Renal cortical epithelial cell (primary cell): ENCODE results near the gene INTS1. TPM values are rescaled to one million over a fixed set of nuclear protein-coding genes. Genes with fewer than 3 reads are reported as not detected.
A peak's percentile ranks its signal among the peaks of the same experiment; 100 is the strongest.

Experiments used
- DNase-seq: peaks from one replicate; pipeline ENCODE4 v3.0.0-alpha.2; 2011; ENCODE audit warnings: low read depth
- total RNA-seq: library from RNA; depleted of rRNA; stranded (reverse); fragments of >200 nt; gene quantifications from 2 replicates; pipeline ENCODE4 v1.2.3, GENCODE V29; 2014

INTS1 gene
- total RNA-seq, 1 donor from 2014 or later: 77.9 TPM

- DNase-seq: no peak
Observed at GRCh38 chr7:1490837-1491236, 13.4 kb downstream of the INTS1 start.

- no peak for DNase-seq
Observed at GRCh38 chr7:1489336-1489735, 14.9 kb downstream of the INTS1 start.

- no peak for DNase-seq
Observed at GRCh38 chr7:1488016-1488415, 16.2 kb downstream of the INTS1 start.

- no peak for DNase-seq
Observed at GRCh38 chr7:1487466-1487865, 16.7 kb downstream of the INTS1 start.

GRCh38 chr7:1486571-1486970 is 17.6 kb downstream of the INTS1 start:
- DNase-seq: no peak

GRCh38 chr7:1485156-1485555 is 19.0 kb downstream of the INTS1 start:
- no peak for DNase-seq

- DNase-seq: no peak
Observed at GRCh38 chr7:1484569-1484968, 19.6 kb downstream of the INTS1 start.

GRCh38 chr7:1483536-1484505 is 20.4 kb downstream of the INTS1 start:
- no peak for DNase-seq

- DNase-seq: no peak
Observed at GRCh38 chr7:1483079-1483478, 21.1 kb downstream of the INTS1 start.

- no peak for DNase-seq
Observed at GRCh38 chr7:1481300-1481699, 22.9 kb downstream of the INTS1 start.

- DNase-seq: no peak
Observed at GRCh38 chr7:1480670-1481069, 23.5 kb downstream of the INTS1 start.

GRCh38 chr7:1479287-1479686 is 24.9 kb downstream of the INTS1 start:
- DNase-seq: no peak

- DNase-seq: no peak
Observed at GRCh38 chr7:1478480-1478879, 25.7 kb downstream of the INTS1 start.

- no peak for DNase-seq
Observed at GRCh38 chr7:1476859-1477258, 27.3 kb downstream of the INTS1 start.

- DNase-seq: no peak
Observed at GRCh38 chr7:1475991-1476390, 28.2 kb downstream of the INTS1 start.

- no peak for DNase-seq
Observed at GRCh38 chr7:1475393-1475792, 28.8 kb downstream of the INTS1 start.

- no peak for DNase-seq
Observed at GRCh38 chr7:1474736-1475135, 29.5 kb downstream of the INTS1 start.

GRCh38 chr7:1473864-1474512 is 30.2 kb downstream of the INTS1 start:
- peak; percentile 49 for DNase-seq

GRCh38 chr7:1470901-1471300 is 33.3 kb downstream of the INTS1 start:
- DNase-seq: no peak

- no peak for DNase-seq
Observed at GRCh38 chr7:1468643-1469298, 35.4 kb downstream of the INTS1 start.

- no peak for DNase-seq
Observed at GRCh38 chr7:1468203-1468602, 36.0 kb downstream of the INTS1 start.

GRCh38 chr7:1466524-1467271 is 37.5 kb downstream of the INTS1 start:
- peak; percentile 66 for DNase-seq
